Measurements from ENCODE around the gene NRG3.
"Not testable (repeated sequence)": the region's sequence is repeated elsewhere in the genome, so short reads cannot be mapped to it uniquely, and the experiment has no call there.

The NRG3 gene

DNA sequence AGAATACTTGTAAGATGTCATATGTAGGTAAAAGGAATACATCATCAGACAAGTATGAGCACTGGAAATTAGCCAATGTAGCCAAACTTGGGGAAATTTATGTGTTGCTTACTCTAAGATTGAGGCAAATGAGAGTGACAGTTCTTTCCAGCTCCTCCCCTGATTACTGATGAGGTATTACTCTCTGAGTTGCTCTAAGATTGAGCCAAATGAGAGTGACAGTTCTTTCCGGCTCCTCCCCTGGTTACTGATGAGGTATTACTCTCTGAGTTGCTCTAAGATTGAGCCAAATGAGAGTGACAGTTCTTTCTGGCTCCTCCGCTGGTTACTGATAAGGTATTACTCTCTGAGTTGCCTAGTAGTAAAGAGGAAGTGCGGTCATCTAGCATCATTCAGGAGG lies 435.8 kb downstream of the NRG3 start:
- no peak for DNase-seq

DNA sequence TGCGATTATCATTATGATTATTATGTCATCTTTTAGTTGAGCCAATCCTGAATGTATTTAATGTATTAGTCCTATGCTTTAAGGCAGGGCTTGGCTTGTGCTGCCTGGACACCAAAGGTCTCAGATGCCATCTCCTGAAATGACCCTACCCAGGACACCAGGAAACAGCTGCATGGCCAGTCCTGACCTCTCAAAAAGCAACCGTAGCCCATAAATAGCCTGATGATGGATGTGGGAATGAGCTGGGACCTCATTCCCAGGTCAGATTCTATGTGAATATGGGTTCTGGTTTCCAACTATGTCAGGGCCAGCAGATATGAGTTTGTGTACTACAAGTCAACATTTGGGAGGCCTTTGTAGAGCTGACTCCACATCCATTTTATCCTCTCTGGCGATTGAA lies 438.4 kb downstream of the NRG3 start:
- no peak for DNase-seq

DNA sequence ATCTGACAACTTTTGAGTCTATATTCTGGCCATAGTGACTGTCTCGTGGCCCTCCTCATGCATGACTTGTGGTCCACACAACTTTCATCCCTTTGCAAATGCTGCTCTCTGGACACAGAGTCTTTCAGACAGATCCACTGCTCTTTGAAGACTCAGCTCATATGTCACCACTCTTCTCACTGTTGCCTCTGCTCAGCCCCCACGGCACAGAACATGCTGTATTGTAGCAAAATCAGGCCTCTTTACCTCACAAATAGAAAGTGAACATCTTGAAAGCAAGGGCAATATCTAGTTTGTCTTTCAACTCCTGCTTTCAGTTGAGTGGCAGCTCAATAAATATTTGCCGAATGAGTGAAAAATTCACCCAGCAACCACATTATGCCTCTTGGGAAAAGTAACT lies 443.5 kb downstream of the NRG3 start:
- no peak for DNase-seq

DNA sequence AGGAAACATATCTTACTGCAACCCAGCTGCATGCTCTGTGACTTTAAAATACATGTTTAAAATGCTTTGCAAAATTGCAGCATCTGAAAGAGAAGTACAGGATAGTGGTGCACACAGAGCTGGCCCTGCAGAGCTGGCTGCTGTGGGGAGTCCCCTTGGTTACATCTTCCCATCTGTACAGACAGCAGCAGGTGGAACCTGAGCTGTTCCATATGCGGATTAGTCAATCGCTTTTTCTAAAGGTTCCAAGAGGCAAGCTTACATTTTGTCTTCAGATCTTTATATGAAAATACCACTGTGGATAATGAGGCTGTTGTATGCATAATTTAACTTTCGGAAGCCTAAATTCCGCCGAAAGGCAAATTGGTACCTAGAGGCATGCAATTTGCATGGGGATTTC lies 444.1 kb downstream of the NRG3 start:
- no peak for DNase-seq

DNA sequence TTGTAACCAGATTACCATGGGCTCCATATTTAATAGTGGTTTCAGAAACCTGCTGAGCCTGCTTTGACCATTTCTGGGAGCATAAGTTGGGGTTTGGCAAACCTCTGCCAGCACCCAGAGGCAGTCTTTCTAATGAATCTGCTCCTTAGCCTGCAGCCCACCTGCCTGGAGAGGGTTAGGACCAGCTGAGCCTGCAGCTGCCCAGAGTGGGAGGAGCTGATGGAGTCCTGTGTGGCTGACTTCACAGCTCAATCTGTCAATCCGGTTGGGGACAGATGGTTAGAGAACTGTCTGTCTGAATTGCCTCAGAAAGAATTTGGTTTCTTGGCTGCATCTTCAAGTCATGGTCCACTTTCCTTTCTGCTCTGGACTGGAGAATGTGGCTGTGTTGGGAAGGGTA lies 444.6 kb downstream of the NRG3 start:
- no peak for DNase-seq

DNA sequence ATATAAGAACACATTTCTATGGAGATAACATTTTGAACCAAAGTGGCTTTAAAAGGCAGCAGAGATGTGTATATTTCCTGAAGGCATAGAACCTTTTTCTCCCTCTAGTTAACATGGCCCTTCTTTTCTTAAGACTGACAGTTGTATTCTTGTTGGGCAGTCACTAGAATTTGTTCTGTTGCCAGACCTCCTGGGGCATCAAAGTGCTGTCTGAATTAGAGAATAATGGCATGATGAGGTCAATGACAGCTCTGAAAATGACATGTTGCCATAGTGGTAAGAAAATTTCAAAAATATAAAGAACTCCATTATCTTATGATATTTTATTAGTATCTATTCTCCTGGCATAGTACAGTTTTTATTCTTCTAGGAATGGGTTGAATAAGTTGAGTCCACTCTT lies 446.7 kb downstream of the NRG3 start:
- DNase-seq, result no peak

DNA sequence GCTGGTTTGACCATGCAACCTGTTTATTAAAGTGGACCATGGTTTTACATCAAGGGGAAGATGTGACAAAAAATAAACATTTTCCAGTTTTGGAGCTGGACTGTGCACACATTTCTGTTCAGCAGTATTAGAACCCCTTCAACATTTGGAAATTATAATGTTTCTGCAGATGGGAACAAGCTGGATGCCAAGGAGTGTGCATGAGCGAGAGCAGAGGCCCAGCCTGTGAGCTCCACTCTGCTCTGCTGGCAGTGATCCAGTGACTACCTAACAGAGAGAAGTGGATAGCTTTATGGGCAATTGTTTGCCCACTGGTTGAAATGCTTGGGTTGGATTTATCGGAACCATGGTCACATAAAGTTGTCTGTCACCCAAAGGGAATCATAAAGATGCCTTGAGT lies 456.7 kb downstream of the NRG3 start:
- no peak for DNase-seq

DNA sequence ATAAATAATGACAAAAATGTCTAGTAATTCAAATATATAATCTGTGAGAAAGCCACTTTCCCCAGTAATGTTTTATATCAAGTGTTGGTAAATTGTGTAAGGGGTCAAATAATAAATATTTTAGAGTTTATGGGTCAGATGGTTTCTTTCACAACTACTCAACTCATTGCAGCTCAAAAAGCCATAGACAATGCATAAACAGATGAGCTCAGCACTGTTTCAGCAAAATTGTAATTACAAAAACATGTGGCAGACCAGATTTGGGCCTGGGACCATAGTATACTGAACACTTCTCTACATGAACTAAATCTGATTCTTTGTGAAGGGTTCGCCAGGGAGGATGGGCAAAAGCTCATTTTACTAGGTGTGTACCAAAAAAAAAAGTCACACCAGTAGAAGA lies 460.8 kb downstream of the NRG3 start:
- no peak for DNase-seq

DNA sequence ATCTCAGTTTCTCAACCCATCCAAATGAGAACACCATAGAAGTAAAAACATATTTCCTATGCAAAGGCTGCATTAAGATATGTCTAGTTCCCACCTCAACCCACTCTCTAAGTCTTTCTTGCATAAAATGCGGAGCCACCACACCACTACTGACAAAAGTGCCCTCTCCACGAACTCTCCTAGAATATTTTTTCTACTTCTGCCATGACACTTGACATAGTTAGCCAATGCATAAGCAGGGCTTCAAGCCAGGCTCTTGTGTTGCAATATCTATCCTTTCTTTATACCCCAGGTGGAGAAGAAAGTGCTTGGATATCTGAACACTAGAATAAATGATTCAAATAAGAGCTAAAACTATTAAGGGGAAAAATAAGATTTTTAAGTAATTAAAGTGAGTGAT lies 465.2 kb downstream of the NRG3 start:
- no peak for DNase-seq

DNA sequence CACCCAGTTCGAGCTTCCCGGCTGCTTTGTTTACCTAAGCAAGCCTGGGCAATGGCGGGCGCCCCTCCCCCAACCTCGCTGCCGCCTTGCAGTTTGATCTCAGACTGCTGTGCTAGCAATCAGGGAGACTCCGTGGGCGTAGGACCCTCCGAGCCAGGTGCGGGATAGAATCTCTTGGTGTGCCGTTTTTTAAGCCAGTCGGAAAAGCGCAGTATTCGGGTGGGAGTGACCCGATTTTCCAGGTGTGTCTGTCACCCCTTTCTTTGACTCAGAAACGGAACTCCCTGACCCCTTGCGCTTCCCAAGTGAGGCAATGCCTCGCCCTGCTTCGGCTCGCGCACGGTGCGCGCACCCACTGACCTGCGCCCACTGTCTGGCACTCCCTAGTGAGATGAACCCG lies 474.6 kb downstream of the NRG3 start:
- not testable (repeated sequence) for DNase-seq

DNA sequence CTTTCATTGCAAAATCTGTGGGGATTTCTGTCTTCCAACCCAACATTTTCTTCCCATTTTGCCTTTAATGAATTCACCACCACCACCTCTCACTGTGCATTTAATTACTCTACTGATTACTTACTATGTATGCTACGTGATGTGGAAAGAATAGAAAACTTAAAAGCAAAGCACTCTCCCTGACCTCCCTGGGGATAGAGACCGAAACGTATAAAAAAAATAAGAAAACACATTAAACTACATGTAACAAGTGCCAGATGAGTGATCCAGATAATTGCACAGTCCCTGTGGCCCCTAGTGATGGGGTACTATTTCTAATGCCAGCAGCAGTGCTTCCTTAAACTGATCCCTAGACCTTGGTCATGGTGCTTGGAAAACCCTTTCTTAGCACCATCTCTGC lies 478.4 kb downstream of the NRG3 start:
- DNase-seq, result no peak

DNA sequence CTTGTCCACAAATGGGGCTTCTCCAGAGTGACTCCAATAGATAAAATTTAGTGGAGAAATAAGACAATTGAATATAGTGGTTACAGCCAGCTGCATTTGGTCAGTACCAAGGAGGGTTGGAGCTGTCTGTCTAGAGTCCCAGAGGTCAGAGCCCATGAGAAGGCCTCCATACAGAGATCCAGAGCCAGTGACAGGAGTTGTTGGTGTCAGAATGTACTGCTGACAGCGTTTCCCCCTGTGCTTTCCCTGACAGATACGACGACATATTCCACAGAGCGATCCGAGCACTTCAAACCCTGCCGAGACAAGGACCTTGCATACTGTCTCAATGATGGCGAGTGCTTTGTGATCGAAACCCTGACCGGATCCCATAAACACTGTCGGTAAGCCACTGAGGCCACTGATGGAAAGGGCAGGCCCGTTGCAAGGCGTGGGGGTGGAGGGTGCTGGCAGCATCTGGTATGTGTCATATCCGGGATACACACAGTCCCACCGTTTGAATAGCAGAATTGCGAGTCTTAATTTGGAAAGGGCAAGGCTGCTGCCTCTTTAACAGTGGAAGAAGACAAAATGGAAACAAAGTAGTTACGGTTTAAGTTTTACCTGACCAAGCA lies 483.6 kb downstream of the NRG3 start:
- no peak for DNase-seq

DNA sequence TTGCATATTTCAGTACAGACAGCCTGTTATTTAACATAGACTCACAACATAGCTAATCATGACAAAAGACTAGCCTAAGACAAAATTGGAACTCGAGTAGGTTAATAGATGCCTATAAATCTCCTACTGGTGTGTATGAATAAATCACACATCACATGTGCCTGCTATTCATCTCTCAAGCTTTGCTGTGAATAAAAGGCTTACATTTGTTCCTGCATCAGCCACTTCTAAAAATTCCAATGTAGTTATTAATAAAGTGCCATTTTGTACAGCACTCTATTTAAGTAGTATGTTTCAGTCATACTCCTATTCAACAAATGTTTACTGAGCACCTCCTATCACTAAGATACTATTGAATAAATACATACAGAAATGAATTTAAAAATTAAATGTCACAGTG lies 486.3 kb downstream of the NRG3 start:
- no peak for DNase-seq

DNA sequence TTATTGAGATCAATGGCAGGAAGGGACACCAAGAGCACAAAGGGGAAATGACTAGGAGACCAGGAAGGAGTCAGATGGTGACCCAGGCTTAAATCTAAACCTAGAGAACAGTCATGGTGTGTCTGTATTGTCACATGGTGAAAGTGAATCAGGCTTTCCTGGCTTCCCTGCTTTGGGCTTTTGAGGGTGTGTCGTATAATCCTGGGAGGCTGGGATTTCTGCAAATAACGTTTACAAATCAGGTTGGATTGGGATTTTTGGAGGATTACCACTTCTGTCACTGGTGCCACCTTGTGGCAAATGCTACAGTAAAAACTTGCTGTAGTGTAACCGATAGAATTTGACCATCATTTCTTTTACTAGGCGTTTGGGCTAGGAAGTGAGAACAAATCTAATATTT lies 502.6 kb downstream of the NRG3 start:
- no peak for DNase-seq

DNA sequence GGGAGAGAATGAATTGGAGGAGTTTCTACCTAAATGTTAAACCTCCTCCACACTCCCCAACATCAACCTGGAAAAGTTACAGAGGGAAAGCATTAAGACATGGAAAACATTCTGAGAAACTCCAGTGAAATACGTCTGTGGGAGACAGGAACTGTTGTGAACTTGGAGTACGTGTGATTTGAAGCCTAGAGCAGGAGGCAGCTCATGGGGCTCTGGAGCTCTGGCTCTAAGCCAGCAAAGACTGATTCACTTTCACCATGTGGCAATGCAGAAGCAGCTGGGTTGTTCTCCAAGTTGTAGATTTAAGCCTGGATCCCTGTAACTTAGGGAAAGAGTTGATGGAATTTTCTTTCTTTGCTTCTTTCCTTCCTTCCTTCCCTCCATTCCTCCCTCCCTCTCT lies 503.2 kb downstream of the NRG3 start:
- peak; percentile 56 for DNase-seq

DNA sequence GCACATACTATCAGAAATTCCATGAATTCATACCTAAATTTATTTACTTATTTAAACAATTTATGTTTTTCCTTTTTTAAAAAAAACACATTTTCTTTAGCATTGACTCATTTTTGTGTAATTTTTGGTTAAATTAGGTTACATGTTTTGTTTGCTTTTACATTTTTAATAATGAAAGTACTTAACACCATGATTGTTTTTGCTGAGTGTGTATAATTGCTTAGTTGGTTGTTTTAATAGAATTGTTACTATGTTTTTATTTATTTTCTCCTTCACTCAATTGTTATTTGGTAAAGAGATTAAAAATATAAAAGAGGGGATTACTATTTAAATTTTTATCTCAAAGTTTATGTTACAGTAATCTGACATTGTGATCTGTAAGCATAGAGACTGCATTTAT lies 508.4 kb downstream of the NRG3 start:
- no peak for DNase-seq

DNA sequence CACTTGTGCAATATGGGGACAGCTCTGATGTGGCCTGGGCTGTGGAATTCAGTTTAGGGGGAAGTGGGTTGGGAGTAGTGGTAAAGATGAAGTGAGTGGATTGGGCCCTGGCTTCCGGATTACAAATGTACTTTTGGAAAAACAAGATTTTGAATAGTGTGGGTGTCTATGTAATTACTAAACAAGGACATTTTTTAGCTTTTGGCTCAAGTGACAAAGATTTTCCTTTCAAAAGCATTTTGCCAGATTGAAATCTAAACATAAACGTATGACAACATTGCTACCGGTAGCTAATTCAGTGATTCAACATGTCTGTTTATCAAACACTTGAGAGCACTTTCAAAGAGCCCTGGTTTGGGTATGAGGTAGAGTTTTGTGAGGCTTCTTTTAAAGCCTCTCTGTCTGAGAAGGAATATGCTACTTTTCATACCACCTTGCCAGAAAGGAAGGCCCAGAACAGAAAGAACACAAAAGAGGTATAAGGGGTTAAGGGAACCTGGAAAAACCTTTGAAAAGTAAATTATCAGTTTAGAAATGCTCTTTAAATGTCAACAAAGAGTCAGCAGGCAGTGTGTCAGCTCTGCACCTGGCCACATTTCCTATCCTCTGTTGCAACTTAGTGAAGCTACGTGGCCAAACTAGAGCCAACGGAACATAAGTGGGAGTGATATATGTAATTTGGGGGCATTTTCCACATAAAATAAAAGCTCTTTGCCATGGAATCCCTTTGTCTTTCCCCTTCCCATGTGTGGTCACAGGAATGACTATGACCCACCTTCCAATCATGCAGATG lies 516.1 kb downstream of the NRG3 start:
- no peak for DNase-seq

DNA sequence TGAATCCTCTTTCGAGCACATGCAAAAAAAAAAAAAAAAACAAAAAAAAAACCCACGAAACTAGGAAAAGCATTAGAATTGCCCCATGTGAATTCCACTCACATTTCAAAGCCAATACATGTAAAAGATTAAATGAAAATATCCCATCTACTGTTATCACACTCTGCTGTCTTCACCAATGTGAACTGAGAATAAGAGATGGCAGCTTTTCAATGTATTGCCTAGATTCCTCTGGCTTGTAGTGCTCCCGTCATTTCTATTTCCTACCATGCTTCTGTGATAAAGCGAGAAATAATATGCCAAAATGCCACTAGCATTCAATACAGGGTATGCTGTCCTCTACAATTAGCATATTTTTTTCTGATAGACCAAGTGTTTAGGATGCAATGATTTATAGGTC lies 517.0 kb downstream of the NRG3 start:
- DNase-seq, result no peak

DNA sequence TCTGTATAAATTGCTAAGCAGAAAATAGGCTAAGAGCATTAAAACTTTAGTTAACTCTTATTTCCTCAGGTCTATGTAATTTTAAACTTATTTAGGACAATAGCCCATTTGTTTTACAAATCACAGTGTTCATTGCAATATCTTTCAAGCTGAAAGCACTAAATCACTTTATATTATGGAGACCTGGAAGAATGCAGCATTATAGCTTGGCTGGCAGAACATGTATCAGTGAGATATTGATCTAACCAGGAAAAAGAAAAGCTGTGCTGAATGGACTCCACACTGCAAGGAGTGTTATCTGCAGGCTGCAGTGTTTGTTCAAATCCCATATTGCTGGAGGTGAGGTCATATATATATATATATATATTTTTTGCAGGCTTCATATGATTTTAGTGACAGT lies 517.5 kb downstream of the NRG3 start:
- DNase-seq, result no peak

DNA sequence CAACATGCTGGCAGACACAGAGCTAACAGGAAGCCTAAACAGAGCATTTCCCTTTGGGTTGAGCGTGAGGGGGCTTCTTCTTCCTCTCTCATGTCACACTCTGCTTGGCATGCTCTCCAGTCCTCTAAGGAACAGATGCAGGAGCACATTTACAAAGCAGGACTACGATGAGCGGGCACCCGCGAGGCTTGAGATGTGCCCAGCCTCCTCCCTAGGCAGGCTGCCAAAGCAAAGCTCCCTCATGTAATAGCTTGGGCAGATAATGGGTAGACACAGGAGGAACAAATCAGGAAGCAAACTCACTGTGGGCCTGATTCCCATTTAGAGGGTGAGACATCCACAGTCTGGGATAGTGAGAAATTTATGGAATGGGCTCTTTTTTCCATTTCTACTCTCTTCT lies 519.1 kb downstream of the NRG3 start:
- no peak for DNase-seq

DNA sequence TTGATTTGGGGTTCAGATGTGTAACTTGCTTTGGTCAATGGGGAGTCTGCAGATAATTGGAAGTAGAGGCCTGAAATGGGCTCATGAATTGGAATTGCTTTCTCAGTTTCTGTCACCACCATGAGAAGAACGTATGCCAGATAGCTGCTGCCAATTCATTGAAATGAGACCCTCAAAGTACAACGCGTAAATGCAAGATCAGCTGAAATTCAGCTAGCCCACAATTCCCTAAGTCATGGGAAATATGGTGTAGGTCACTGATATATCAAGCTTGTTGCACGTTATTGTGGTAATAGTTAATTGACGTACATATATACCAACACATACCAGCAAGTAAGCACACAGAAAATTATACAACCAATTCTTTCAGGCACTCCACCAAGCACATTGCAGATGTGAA lies 520.0 kb downstream of the NRG3 start:
- DNase-seq, result no peak

DNA sequence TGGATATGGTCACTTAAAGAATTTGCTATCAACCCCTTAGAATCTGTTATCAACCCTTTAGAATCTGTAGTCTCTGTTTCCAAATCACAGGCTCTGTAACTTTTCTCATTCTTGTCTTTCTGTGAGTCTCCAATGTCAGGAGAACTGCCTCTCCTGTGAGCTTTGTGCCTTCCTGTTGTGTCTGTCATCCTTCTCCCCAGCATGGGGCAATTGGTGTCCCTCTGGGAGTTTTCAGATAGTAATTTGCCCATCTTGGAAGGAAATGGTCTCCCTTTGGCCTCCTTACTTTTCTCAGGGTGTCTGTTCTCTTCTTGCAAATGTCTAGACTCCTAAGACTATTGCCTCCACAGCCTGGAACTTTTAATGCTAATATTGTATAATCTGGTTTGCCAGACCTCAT lies 521.9 kb downstream of the NRG3 start:
- DNase-seq, result no peak

DNA sequence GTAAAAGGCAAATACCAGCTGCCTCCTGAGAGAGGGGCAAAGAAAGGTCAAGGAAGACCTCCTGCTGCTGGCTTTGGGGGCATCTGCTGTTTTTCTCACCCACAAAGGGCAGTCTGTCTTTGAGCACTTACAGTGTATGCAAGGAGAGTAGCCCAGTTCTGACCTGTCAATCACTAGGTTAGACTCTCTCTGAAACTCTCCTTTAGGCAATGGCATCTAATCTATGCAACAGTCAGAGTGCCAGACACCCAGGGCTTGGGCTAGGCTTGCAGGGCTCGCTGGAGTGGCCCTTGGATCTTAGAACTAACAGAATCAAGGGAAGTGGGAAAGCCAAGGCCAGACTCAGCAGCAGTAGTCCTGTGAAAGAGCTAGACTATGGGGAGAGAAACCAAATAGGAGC lies 522.9 kb downstream of the NRG3 start:
- DNase-seq, result no peak

DNA sequence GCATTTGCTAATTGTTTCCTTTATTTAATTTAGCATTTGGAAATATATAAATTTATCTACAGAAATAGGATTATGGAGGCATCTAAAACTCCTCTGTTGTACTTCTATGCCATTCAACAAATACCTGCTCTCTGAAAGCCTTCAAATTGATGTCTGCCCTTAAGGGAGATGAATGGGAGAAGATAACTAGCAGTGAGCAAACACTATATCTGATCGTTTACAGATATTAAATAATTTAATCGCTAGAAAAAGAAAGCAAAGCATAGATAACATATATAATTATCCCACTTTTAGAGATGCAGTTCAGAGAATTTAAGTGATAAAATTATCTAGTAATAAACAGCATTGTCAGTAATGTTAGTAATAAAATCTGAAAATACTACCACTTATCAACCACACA lies 524.9 kb downstream of the NRG3 start:
- DNase-seq, result no peak

DNA sequence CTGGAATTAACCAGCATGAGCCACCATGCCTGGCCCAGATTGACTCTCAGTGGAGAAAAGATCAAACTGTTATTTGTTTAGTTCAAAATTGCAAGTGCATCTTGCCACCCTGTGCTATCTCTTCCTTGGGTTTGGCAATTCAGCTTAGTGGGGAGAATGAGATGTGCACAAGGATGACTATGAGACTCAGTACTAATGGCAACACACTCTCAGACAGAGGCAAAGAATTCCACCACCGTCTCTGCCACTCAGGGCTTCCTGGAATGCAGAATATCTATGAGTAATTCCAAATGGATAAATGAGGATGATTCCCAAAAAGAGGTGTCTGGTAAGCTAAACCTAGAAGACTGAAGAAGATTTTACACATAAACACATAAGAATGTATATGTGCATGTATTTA lies 525.8 kb downstream of the NRG3 start:
- DNase-seq, result no peak

Measured in kidney glomerular epithelial cell (primary cell).